ENCODE measurements around the gene SPATA20. TPM values are rescaled to one million over a fixed set of nuclear protein-coding genes. Genes with fewer than 3 reads are reported as not detected.

SPATA20 gene
- total and polyA plus RNA-seq, 12 donors = 12.7 to 246 (median 150) TPM

GRCh38 chr17:50517504-50518383, 29.2 kb upstream of the SPATA20 start:
- WGBS, 4 donors = 85 to 93% (median 89%) methylated on average over 8 of the region's 8 CpGs

DNA sequence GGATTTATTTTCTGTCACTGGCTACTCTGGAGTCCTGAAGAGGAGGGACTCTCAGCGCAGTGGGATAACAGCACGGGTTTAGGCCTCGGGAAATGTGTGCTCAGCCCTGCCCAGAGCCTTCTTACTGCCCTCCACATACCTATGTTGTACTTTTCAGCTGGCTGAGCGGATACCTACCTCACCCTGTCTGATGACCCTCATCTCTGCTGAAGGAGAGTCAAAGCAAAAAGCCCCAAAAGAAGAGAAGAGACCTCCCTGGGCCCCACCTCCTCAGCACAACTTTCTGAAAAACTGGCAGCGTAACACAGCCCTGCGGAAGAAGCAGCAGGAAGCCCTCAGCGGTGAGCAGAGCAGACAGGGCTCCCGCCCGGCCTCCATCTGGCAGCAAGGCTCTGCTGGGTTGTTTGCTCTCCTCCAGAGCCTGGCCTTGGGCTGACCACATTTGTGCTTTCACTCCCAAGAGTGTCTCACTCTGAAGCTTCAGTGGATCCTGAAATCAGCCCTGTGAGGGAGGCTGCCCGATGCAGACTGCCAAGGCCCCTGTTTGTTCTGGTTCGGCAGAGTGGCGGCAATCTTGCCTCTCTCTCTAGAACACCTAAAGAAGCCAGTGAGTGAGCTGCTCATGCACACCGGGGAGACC, 28.5 kb upstream of the SPATA20 start:
- Histone ChIP-seq H3K4me3 (no peak overlapping the region), H3K9me3 (replicated peaks in 1 of 3) (no peaks in the 10 kb centered on the region), H3K36me3 (replicated peaks in 1 of 2) (no peaks in the 10 kb centered on the region), H3K27ac (peak overlapping the region in 3 of 5 donors; percentile 28 to 57 (median 38)), H3K4me1 (replicated peaks in 1 of 2) (peaks cover 23 to 27% of the 10 kb centered on the region in 2 donors), H3K27me3 (no peaks in the 10 kb centered on the region)
- intact Hi-C loops (cut with DNase I) = no loop called here
- peak in 6 of 7 donors; percentile 54 to 66 (median 63) for DNase-seq
- 53 to 62% (median 60%) methylated on average over 13 of the region's 13 CpGs for WGBS, 4 donors
- no peak for TF ChIP-seq CTCF (IDR thresholded peaks at IDR 0.05)
- TF ChIP-seq POLR2A (IDR thresholded peaks at IDR 0.05) = peak in 1 of 2 donors; percentile 27

More at GRCh38 chr17:50517504-50518383, 29.2 kb upstream of the SPATA20 start:
- Histone ChIP-seq H3K27me3 (no peaks in the 10 kb centered on the region), H3K27ac (peak overlapping the region in 1 of 5 donors; percentile 28), H3K36me3 (replicated peaks in 1 of 2) (no peaks in the 10 kb centered on the region), H3K4me1 (replicated peaks in 1 of 2) (peaks cover 24 to 28% of the 10 kb centered on the region in 2 donors), H3K4me3 (no peak overlapping the region), H3K9me3 (replicated peaks in 1 of 3) (no peaks in the 10 kb centered on the region)
- no peak for TF ChIP-seq POLR2A (IDR thresholded peaks at IDR 0.05)
- no peak for DNase-seq
- intact Hi-C loops (cut with DNase I) = no loop called here

GRCh38 chr17:50519141-50519834, 27.7 kb upstream of the SPATA20 start:
- intact Hi-C loops (cut with DNase I) = no loop called here
- TF ChIP-seq POLR2A (IDR thresholded peaks at IDR 0.05) (no peak), CTCF (IDR thresholded peaks at IDR 0.05) (no peak)
- WGBS, 4 donors = 85 to 90% (median 85%) methylated on average over 7 to 8 of the region's 8 CpGs

GRCh38 chr17:50520483-50520882, 26.5 kb upstream of the SPATA20 start:
- Histone ChIP-seq H3K9me3 (replicated peaks in 1 of 3) (no peaks in the 10 kb centered on the region), H3K4me1 (replicated peaks in 1 of 2) (peaks cover 7% of the 10 kb centered on the region in 2 donors), H3K36me3 (replicated peaks in 1 of 2) (no peaks in the 10 kb centered on the region), H3K27me3 (no peaks in the 10 kb centered on the region), H3K27ac (no peak overlapping the region), H3K4me3 (no peak overlapping the region)
- no peak for DNase-seq
- intact Hi-C loops (cut with DNase I) = no loop called here
- TF ChIP-seq POLR2A (IDR thresholded peaks at IDR 0.05) = no peak
- TF ChIP-seq CTCF (IDR thresholded peaks at IDR 0.05) = no peak
- 76 to 88% (median 86%) methylated on average over 2 of the region's 2 CpGs for WGBS, 4 donors

More at GRCh38 chr17:50519141-50519834, 27.7 kb upstream of the SPATA20 start:
- Histone ChIP-seq H3K27me3 (no peaks in the 10 kb centered on the region), H3K4me3 (no peak overlapping the region), H3K9me3 (replicated peaks in 1 of 3) (no peaks in the 10 kb centered on the region), H3K36me3 (replicated peaks in 1 of 2) (no peaks in the 10 kb centered on the region), H3K27ac (peak overlapping the region in 3 of 5 donors; percentile 28 to 57 (median 38)), H3K4me1 (replicated peaks in 1 of 2) (peaks cover 15 to 19% of the 10 kb centered on the region in 2 donors)
- DNase-seq = no peak

All from adrenal gland (tissue), 12 donors.